Fibroblast of lung (primary cell): ENCODE results near the gene KCNG2.

Experiments used
- CTCF ChIP-seq, 2 donors: IDR thresholded peaks in 1 of 2; conservative IDR thresholded peaks in 1 of 2; 1 replicate in 1 of 2; 2 replicates in 1 of 2; pipeline ENCODE4 v1.5.1; 2011 to 2012; ENCODE audit warnings: low read length in 2 of 2, control low read depth in 1 of 2, inconsistent platforms in 1 of 2, low read depth in 1 of 2, mild to moderate bottlenecking in 1 of 2
- EZH2 ChIP-seq: IDR thresholded peaks from 2 replicates; pipeline ENCODE4 v1.5.1; 2012; ENCODE audit warnings: low read length, control low read depth, mild to moderate bottlenecking; ENCODE audit errors: missing control alignments

DNA sequence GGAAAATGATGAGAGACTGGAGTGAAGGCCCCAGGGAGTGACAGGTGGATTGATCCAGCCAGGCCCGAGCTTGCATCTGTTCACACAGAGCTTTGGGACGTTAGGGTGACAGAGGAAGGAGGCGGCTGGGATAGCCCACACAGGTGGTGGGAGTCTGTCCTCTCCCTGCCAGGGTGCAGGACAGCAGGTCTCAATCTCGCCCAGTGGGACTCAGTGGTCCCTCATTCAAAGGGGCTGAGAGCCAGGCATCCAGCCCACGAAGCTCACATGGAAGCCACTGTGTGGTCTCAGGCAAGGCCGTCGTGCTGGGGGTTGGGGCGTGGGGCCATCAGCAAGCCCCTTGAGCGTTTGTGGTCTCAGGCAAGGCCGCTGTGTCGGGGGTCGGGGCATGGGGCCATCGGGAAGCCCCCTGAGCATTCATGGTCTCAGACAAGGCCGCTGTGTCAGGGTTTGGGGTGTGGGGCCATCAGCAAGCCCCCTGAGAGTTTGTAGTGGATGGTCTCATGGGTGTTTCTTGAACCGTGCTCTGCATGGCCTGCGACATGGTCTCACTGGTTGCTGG is 8.3 kb downstream of the KCNG2 start:
- TF ChIP-seq CTCF (conservative IDR thresholded peaks at IDR 0.05 in 1 of 2, IDR thresholded peaks at IDR 0.05 in 1 of 2; ENCODE audit: low read depth in 1 of 2, low read length in 2 of 2) (no peak), EZH2 (no peak)
